GM21717 (cell line): ENCODE measurements around the gene DNAH10.
"Not testable (repeated sequence)": the region's sequence is repeated elsewhere in the genome, so short reads cannot be mapped to it uniquely, and the experiment has no call there.

Source experiments
- ATAC-seq: cut with Tn5 transposase; IDR thresholded peaks from one replicate; pipeline ENCODE4 v1.9.1; 2021; ENCODE audit warnings: mild to moderate bottlenecking, moderate library complexity; ENCODE audit not compliant: unreplicated experiment

The DNAH10 gene

DNA sequence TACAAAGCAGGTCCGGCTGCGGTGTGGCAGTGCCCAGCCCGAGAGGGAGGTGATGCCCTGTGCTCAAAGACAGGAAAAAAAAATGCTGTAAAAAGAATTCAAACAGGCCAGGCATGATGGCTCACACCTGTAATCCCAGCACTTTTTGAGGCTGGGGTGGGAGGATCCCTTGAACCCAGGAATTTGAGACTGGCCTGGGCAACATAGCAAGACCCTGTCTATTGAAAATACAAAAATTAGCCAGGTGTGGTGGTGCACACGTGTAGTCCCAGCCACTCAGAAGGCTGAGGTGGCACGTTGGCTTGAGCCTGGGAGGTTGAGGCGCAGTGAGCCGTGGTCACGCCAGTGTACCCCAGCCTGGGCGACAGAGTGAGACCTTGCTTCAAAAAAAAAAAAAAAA lies 26.4 kb downstream of the DNAH10 start:
- no peak for ATAC-seq

GRCh38 chr12:123789422-123789821 lies 27.3 kb downstream of the DNAH10 start:
- ATAC-seq = not testable (repeated sequence)

GRCh38 chr12:123790905-123791467 lies 28.9 kb downstream of the DNAH10 start:
- ATAC-seq = no peak

GRCh38 chr12:123794027-123794426 lies 31.9 kb downstream of the DNAH10 start:
- no peak for ATAC-seq

DNA sequence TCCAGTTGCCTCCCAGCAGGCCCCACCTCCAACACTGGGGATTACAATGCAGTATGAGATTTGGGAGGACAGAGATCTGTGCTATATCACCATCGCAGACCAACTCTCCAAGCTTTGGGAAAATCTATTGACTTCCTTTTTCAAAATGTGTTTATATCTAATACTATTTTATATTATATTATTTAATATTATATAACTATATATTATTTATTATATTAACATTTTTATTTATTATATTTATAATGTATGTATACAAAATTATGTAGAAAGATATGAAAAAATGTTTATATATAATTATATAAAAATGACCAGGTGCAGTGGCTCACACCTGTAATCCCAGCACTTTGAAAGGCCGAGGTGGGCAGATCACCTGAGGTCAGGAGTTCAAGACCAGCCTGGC lies 36.4 kb downstream of the DNAH10 start:
- ATAC-seq = no peak

DNA sequence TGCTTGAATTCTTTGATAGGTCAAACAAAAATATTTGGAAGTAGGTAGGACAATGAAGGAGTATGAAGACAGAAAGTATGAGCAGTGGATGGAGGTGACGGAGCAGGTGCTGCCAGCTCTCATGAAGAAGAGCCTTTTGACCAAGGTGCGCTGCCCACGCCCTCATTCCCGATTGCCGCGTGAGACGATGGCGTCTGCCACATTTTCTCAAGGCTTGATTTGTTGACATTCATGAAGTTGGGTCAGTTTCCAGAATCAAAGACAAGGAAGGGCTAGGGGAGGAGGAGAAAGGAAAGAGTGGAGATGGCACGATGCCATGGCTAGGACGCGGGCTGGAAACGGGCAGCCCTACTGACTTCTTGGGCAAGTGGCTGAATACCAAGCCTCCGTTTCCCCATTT lies 37.1 kb downstream of the DNAH10 start:
- ATAC-seq = no peak

DNA sequence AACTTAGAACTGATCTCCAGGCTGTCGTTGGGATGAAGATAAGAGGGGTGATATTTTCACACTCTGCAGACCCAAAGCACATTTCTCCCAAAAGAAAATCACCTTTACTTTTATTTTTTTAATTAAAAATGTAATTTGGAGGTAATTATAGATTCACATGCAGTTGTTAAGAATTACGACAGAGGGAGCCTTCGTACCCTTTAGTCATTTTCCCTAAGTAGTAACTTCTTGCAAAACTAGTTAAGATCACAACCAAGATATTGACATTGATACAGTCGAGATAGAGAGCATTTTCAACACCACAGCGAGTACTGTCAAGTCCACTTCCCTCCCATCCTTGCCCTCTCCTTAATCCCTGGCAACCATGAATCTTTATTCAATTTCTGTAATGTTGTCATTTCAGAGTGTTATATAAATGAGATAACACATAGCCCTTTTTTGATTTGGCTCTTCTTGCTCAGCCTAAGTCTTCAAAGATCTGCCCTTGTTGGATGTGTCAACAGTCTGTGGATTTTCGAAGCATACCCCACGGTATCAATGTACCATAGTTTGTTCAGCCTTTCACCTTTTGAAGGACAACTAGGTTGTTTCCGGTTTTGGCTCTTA lies 39.6 kb downstream of the DNAH10 start:
- ATAC-seq = no peak

- ATAC-seq = no peak
These were observed 43.1 kb downstream of the DNAH10 start for GRCh38 chr12:123805173-123805572.

GRCh38 chr12:123807002-123807401 lies 44.9 kb downstream of the DNAH10 start:
- no peak for ATAC-seq

DNA sequence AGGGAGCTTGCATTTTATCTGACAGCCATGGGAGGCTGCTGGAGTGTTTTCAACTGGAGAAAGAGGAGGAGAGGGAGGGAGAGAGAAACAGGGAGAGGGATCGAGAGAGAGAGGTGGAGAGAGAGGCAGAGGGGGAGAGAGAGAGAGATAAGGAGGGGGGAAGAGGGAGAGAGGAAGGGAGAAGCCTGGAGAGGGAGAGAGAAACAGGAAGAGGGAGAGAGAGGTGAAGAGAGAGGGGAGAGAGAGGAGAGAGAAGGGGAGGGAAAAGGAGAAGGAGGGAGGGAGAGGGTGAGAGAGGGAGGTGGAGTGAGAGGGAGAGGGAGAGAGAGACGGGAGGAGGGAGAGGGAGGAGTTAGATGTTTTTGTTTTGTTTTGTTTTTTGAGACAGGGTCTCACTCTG lies 45.6 kb downstream of the DNAH10 start:
- ATAC-seq = no peak

GRCh38 chr12:123808167-123808566 lies 46.1 kb downstream of the DNAH10 start:
- ATAC-seq = no peak

- ATAC-seq = no peak
These were observed 51.2 kb downstream of the DNAH10 start for GRCh38 chr12:123813349-123813748.

DNA sequence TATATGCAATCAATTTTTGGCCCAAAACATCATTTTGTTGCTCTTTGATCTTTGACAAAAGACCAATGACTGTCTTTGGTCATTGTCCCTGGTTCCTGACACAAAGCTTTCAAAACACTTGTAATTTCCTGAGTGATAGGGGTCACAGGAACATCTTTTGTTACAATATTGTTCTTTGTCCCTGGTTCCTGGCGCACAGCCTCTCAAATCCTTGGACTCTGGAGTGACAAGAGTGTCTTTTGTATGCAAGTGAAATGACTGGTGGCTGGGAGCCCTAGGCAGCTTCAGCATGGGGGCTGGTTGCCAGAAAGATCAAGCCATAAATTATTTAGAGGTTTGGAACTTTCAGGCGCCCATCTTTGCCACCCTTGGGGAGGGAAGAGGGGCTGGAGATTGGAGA lies 53.9 kb downstream of the DNAH10 start:
- no peak for ATAC-seq

DNA sequence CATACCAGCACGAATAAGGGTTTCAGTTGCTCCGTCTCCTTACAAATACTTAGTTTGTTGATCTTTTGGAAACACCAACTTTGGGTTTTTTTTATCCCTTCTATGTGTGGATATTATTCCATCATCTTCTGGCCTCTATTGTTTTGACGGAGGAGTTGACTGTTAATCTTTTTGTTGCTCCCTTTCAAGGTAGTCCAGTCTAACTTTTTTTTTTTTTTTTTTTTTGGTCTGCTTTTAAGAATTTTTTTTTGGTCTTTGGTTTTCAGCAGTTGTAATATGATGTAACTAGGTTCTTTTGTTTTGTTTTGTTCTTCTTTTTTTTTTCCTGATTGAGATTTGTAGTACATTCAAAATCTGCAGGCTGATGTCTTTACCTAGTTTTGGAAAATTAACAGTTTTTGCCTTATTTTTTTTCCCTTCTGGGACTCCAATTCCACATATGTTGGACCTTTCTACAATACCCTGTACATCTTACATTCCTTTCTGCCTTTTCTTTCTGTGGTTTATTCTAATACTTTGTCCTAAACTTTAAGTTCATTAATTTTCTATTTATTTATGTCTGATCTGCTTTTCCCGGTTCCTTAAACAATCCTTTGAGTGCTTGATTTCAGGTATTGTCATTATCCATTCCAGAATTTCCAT lies 54.9 kb downstream of the DNAH10 start:
- no peak for ATAC-seq

GRCh38 chr12:123822804-123823203 lies 60.7 kb downstream of the DNAH10 start:
- ATAC-seq = no peak

DNA sequence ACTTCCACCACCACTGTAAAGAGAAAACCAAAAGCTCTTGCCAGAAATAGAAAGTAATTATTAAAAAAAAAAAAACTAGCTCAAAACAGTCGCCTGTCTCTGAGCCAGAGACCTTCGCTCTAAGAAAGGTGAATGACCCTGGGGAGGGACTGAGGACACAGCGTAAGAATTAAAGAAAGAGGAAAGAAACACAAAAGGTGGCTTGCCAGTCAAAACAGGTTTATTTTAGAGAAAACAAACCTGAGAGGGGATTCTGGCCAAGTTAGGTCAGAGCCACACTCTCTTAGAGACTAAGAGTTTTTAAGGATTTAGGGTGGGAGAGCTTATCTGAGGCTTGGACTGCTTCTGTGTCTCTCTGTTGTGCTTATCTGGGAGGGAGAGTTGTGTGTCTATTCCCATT lies 66.0 kb downstream of the DNAH10 start:
- no peak for ATAC-seq

GRCh38 chr12:123828854-123829547 lies 66.9 kb downstream of the DNAH10 start:
- no peak for ATAC-seq

GRCh38 chr12:123829561-123829960 lies 67.5 kb downstream of the DNAH10 start:
- no peak for ATAC-seq

DNA sequence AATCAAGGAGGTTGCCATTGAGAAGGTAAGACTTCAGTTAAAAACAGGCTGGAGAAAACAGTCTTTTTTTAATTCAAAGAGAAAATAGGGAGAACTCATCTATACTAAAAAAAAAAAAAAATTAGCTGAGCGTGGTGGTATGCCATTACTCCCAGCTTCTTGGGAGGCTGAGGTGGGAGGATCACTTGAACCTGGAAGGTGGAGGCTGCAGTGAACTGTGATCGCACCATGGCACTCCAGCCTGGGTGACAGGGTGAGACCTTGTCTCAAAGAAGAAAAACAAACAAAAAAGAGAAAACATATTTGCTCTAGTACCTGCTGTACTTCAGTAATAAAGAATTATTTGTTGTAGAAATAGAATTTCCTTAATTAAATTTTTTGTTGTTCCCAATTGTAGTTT lies 68.6 kb downstream of the DNAH10 start:
- ATAC-seq = no peak

- no peak for ATAC-seq
These were observed 70.0 kb downstream of the DNAH10 start for GRCh38 chr12:123832052-123832451.

- no peak for ATAC-seq
These were observed 71.7 kb downstream of the DNAH10 start for GRCh38 chr12:123833830-123834229.

GRCh38 chr12:123834845-123835244 lies 72.7 kb downstream of the DNAH10 start:
- no peak for ATAC-seq
